ENCODE data around the gene TIMM17A.
A peak's percentile ranks its signal among the peaks of the same experiment; 100 is the strongest.
"Not testable (repeated sequence)": the region's sequence is repeated elsewhere in the genome, so short reads cannot be mapped to it uniquely, and the experiment has no call there.

Gene TIMM17A

GRCh38 chr1:201947697-201948008, 7.7 kb upstream of the TIMM17A start:
- TF ChIP-seq SUZ12 (IDR thresholded peaks at IDR 0.05; ENCODE audit: extremely low read depth, insufficient read depth, insufficient read length) = no peak
- TF ChIP-seq ZNF274 (IDR thresholded peaks at IDR 0.05; ENCODE audit: low read depth, low read length) = no peak
- Histone ChIP-seq H3K9me3 (ENCODE audit: insufficient read depth, low read length) (no peaks in the 10 kb centered on the region), H3K36me3 (ENCODE audit: insufficient read depth, insufficient read length, low read length) (no peaks in the 10 kb centered on the region), H3K27me3 (ENCODE audit: insufficient read depth, insufficient read length) (peaks cover 25% of the 10 kb centered on the region), H3K4me3 (ENCODE audit: insufficient read length, low read depth) (no peak overlapping the region), H3K4me1 (ENCODE audit: insufficient read depth, insufficient read length) (peaks cover 8% of the 10 kb centered on the region), H3K9ac (ENCODE audit: insufficient read length, low read depth) (no peak overlapping the region)
- no peak for DNase-seq (ENCODE audit: low read depth, low spot score)

GRCh38 chr1:201949491-201949890, 5.8 kb upstream of the TIMM17A start:
- Histone ChIP-seq H3K4me1 (ENCODE audit: insufficient read depth, insufficient read length) (peaks cover 10% of the 10 kb centered on the region), H3K36me3 (ENCODE audit: insufficient read depth, insufficient read length, low read length) (no peaks in the 10 kb centered on the region), H3K9ac (ENCODE audit: insufficient read length, low read depth) (peak overlapping the region; percentile 6), H3K27me3 (ENCODE audit: insufficient read depth, insufficient read length) (peaks cover 25% of the 10 kb centered on the region), H3K4me3 (ENCODE audit: insufficient read length, low read depth) (no peak overlapping the region), H3K9me3 (ENCODE audit: insufficient read depth, low read length) (no peaks in the 10 kb centered on the region)
- no peak for DNase-seq (ENCODE audit: low read depth, low spot score)
- TF ChIP-seq ZNF274 (IDR thresholded peaks at IDR 0.05; ENCODE audit: low read depth, low read length) (no peak), YY1 (IDR thresholded peaks at IDR 0.05; ENCODE audit: insufficient read depth, insufficient read length) (no peak), SUZ12 (IDR thresholded peaks at IDR 0.05; ENCODE audit: extremely low read depth, insufficient read depth, insufficient read length) (no peak)

DNA sequence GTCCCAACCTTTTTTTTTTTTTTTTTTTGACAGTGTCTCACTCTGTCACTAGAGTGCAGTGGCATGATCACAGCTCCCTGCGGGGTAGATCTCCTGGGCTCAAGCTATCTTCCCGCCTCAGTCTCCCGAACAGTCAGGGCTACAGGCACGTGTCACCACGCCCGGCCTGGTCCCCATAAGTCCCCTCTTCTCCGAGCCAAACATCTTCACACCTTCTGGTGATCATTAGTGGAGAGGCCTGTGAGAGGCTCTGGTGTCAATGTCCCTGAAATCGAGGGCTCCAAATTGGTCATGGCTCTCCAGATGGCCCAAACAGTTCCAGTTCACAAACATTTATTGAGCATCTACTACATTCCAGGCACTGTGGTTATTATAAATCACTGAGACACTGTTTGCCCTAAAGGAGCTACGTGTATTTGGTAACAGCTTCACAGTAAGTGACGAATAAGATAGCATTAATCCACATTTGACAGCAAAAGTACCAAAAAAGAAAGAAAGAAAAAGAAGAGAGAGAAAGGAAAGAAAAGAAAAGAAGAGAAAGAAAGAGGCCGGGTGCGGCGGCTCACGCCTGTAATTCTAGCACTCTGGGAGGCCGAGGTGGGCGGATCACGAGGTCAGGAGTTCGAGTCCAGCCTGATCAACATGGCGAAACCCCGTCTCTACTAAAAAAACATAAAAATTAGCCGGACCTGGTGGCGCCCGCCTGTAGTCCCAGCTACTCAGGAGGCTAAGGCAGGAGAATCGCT, 867 bp upstream of the TIMM17A start:
- peaks cover 25% of the 10 kb centered on the region for H3K36me3 ChIP-seq (ENCODE audit: insufficient read depth, insufficient read length, low read length)
- H3K4me3 ChIP-seq (ENCODE audit: insufficient read length, low read depth) = peak overlapping the region; percentile 100
- no peak for TF ChIP-seq YY1 (IDR thresholded peaks at IDR 0.05; ENCODE audit: insufficient read depth, insufficient read length)
- no peak for TF ChIP-seq ZNF274 (IDR thresholded peaks at IDR 0.05; ENCODE audit: low read depth, low read length)
- no peak for TF ChIP-seq SUZ12 (IDR thresholded peaks at IDR 0.05; ENCODE audit: extremely low read depth, insufficient read depth, insufficient read length)
- DNase-seq (ENCODE audit: low read depth, low spot score) = no peak
- H3K4me1 ChIP-seq (ENCODE audit: insufficient read depth, insufficient read length) = peaks cover 2% of the 10 kb centered on the region
- no peaks in the 10 kb centered on the region for H3K9me3 ChIP-seq (ENCODE audit: insufficient read depth, low read length)
- peak overlapping the region; percentile 100 for H3K9ac ChIP-seq (ENCODE audit: insufficient read length, low read depth)
- no peaks in the 10 kb centered on the region for H3K27me3 ChIP-seq (ENCODE audit: insufficient read depth, insufficient read length)

DNA sequence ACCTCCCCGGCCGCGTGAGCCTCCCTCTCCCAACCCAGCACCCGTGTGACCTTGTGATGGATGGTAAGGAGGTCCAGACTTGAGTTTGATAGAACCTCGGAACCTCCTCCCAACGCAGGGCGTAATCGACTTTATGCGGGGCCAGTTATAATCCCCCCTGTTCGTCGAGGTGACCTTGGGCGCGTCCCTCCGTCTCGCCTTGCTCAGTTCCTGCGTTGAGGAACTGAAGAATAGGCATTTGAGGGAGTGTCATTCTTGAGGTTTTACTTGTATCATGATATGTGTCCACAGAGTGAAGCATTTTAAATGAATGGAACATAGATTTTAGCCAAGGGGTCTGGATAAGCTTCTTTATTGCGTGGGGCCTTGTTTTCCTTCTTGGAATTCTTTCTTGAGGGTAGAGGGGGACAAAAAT, 433 bp downstream of the TIMM17A start:
- Histone ChIP-seq H3K9me3 (ENCODE audit: insufficient read depth, low read length) (no peaks in the 10 kb centered on the region), H3K27me3 (ENCODE audit: insufficient read depth, insufficient read length) (no peaks in the 10 kb centered on the region), H3K4me1 (ENCODE audit: insufficient read depth, insufficient read length) (peaks cover 2% of the 10 kb centered on the region), H3K36me3 (ENCODE audit: insufficient read depth, insufficient read length, low read length) (peaks cover 38% of the 10 kb centered on the region), H3K4me3 (ENCODE audit: insufficient read length, low read depth) (peak overlapping the region; percentile 100), H3K9ac (ENCODE audit: insufficient read length, low read depth) (peak overlapping the region; percentile 100)
- no peak for DNase-seq (ENCODE audit: low read depth, low spot score)
- TF ChIP-seq ZNF274 (IDR thresholded peaks at IDR 0.05; ENCODE audit: low read depth, low read length) (no peak), YY1 (IDR thresholded peaks at IDR 0.05; ENCODE audit: insufficient read depth, insufficient read length) (no peak), SUZ12 (IDR thresholded peaks at IDR 0.05; ENCODE audit: extremely low read depth, insufficient read depth, insufficient read length) (no peak)

DNA sequence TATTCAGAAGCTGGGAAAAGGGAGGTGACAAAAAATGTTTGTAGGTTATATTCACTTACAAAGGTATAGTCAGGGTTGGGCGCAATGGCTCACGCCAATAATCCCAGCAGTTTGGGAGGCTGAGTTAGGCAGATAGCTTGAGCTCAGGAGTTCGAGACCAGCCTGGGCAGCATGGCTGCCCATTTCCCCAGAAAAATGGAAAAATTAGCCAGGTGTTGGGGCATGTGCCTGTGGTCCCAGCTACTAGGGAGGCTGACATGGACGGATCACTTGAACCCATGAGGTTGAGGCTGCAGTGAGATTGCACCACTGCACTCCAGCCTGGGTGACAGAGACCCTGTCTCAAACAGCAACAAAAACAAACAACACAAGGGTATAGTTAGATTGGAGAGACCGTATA, 3.0 kb downstream of the TIMM17A start:
- Histone ChIP-seq H3K9ac (ENCODE audit: insufficient read length, low read depth) (no peak overlapping the region), H3K4me1 (ENCODE audit: insufficient read depth, insufficient read length) (peaks cover 2% of the 10 kb centered on the region), H3K36me3 (ENCODE audit: insufficient read depth, insufficient read length, low read length) (peaks cover 63% of the 10 kb centered on the region), H3K9me3 (ENCODE audit: insufficient read depth, low read length) (no peaks in the 10 kb centered on the region), H3K27me3 (ENCODE audit: insufficient read depth, insufficient read length) (no peaks in the 10 kb centered on the region), H3K4me3 (ENCODE audit: insufficient read length, low read depth) (no peak overlapping the region)
- TF ChIP-seq ZNF274 (IDR thresholded peaks at IDR 0.05; ENCODE audit: low read depth, low read length) (no peak), SUZ12 (IDR thresholded peaks at IDR 0.05; ENCODE audit: extremely low read depth, insufficient read depth, insufficient read length) (no peak), YY1 (IDR thresholded peaks at IDR 0.05; ENCODE audit: insufficient read depth, insufficient read length) (no peak)
- DNase-seq (ENCODE audit: low read depth, low spot score) = no peak

GRCh38 chr1:201962382-201962781, 7.1 kb downstream of the TIMM17A start:
- H3K4me3 ChIP-seq (ENCODE audit: insufficient read length, low read depth); DNase-seq (ENCODE audit: low read depth, low spot score); H3K9ac ChIP-seq (ENCODE audit: insufficient read length, low read depth); H3K4me1 ChIP-seq (ENCODE audit: insufficient read depth, insufficient read length); H3K9me3 ChIP-seq (ENCODE audit: insufficient read depth, low read length); H3K27me3 ChIP-seq (ENCODE audit: insufficient read depth, insufficient read length): not testable (repeated sequence)
- peaks cover 92% of the 10 kb centered on the region for H3K36me3 ChIP-seq (ENCODE audit: insufficient read depth, insufficient read length, low read length)

DNA sequence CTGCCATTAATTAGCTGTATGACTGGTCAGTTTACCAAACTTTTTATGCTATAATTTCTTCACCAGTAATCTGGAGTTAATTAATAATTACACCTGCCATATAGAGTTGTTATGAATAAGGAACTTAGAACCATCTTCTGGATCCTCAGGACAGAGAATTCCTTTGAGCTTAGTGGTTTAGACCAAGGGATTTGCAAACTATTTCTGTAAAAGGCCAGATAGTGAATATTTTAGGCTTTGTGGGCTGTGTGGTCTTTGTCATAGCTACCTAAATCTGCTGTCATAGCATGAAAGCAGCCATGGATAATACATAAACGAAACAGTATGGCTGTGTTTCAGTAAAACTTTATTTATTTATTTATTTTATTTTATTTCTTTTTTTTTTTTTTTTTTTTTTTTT, 9.0 kb downstream of the TIMM17A start:
- H3K4me1 ChIP-seq (ENCODE audit: insufficient read depth, insufficient read length) = no peaks in the 10 kb centered on the region
- H3K27me3 ChIP-seq (ENCODE audit: insufficient read depth, insufficient read length) = no peaks in the 10 kb centered on the region
- DNase-seq (ENCODE audit: low read depth, low spot score) = no peak
- TF ChIP-seq YY1 (IDR thresholded peaks at IDR 0.05; ENCODE audit: insufficient read depth, insufficient read length) = no peak
- TF ChIP-seq ZNF274 (IDR thresholded peaks at IDR 0.05; ENCODE audit: low read depth, low read length) = no peak
- no peak for TF ChIP-seq SUZ12 (IDR thresholded peaks at IDR 0.05; ENCODE audit: extremely low read depth, insufficient read depth, insufficient read length)
- no peaks in the 10 kb centered on the region for H3K9me3 ChIP-seq (ENCODE audit: insufficient read depth, low read length)
- peaks cover 93% of the 10 kb centered on the region for H3K36me3 ChIP-seq (ENCODE audit: insufficient read depth, insufficient read length, low read length)
- H3K9ac ChIP-seq (ENCODE audit: insufficient read length, low read depth) = no peak overlapping the region
- H3K4me3 ChIP-seq (ENCODE audit: insufficient read length, low read depth) = no peak overlapping the region

Measured in NT2/D1 (cell line).